ENCODE results near the gene ZNF385B.
"Not testable (repeated sequence)": the region's sequence is repeated elsewhere in the genome, so short reads cannot be mapped to it uniquely, and the experiment has no call there.

Gene ZNF385B

DNA sequence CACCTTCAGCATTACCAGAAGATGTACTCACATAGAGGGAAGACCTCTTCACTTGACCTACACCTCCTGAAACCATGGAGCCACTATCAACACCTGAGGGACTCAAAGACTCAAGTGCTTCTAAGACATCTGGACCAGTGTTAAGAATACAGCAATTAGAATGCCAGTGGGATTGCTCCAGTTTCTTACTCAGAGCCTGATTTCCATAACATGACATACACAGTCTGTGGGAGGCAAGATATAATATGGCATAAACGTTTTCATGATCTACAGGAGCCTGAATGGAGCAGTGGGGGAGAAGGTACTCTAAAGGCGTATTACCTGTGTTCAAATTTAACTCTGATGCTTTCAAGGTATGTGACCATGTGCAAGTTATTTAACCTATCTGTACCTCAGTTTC is 57.2 kb downstream of the ZNF385B start:
- DNase-seq (ENCODE audit: low read depth in 2 of 2, low spot score in 1 of 2): no peak

DNA sequence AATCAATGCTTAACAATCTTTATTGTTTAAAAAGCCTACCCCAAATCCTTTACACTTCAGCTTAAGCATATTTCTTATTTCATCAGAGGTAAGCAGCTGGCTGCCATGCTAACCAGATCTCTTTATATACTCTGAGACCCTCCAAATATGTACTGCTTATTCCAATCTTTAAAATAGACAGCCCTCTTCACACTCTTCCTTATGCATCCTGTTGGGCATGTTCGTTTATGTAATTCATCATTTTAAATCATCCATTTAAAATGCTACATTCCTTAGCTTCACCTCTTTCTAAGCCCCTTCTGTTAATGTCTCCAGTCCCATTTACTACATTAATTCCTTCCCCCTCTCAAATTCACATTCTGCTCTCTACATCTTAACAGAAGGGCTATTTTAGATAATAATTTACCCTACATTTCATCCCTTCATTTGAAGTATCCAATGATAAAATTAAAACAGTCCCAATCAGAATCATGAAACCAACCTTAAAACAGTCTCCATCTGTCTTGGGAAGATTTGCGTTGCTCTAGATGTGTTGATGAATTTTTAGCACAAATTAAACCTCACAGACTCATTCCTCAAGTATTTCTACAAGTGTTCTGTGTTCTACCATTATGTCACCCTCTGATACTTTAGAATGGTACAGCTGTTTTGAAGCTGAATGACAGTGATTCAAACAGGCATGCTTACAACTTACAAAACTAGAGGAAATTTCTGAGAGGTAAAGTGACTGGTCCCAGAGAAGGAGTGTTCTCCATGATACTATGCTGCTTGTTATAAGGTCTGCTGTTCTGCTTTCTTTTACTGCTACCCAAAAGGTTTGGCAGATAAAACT is 59.1 kb downstream of the ZNF385B start:
- no peak for DNase-seq (ENCODE audit: low read depth in 2 of 2, low spot score in 1 of 2)

DNA sequence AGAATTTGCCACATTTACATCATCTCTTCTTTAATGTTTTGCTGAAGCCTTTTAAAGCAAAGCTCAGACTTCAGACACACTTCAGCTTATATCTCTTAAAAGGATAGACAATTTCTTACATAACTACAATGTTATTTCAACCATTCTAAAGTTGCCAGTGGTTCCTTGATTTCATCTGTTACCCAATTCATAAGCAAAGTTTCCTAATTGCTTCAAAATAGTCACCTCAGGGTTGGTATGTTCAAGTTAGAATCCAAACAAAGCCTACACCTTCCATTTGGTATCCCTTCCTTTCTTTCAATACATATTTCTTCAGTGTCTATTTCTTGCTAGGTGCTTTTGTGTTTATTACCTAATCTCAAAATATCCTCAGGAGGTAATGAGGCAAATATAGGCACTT is 60.6 kb downstream of the ZNF385B start:
- no peak for DNase-seq (ENCODE audit: low read depth in 2 of 2, low spot score in 1 of 2)

DNA sequence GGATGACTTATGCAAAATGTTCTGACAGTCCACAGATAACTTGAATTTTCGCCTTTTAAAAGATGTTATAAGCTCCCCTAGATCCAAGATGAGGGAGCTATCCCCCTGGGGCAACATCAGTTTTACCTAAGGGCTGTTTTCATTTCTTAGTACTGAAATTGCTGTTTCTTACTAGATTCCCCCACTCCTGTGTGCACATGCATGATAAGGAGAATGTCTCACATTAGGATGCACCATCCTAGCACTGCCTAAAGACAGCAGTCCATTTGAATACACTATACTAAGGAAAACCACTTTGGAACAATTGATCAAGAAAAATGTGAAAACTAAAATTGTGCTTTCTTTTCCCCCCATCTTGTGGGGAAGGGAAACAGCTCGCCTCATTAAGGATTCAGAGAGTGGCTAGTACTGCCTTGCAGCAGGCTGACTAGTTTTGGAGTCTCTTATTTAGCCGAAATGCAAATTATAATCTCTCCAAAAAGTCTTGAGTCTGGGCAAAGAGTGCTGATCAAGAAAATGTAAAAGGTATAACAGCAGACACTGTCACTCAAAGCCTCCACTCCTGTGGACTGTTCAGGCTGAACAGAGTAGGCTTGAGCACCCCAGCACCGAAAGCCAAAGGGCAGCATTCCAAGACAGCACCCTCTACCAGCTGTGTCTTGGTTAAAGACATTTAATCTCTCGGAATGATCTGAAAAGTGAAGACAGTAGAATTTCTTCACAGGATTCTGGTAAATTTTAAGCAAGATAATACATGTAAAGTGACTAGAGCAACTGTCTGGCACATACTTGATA is 65.0 kb downstream of the ZNF385B start:
- no peak for DNase-seq (ENCODE audit: low read depth in 2 of 2, low spot score in 1 of 2)

DNA sequence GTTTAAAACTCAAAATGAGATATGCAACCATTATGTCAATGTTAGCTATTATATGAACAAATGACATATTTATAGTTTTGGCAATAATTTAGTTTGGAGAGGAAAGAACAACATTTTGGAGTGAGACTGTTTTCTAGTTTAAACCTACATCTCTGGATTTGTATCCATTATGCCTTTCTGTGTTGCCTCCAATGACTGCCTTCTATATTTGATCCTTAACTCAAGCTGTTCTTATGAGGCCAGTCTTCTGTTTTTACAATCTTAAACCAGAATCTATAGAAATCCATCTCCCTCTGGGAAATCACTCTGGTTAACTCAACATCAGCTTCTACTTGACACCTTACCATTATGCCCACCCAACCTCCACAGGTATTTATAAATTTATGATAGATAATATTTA is 67.5 kb downstream of the ZNF385B start:
- no peak for DNase-seq (ENCODE audit: low read depth in 2 of 2, low spot score in 1 of 2)

DNA sequence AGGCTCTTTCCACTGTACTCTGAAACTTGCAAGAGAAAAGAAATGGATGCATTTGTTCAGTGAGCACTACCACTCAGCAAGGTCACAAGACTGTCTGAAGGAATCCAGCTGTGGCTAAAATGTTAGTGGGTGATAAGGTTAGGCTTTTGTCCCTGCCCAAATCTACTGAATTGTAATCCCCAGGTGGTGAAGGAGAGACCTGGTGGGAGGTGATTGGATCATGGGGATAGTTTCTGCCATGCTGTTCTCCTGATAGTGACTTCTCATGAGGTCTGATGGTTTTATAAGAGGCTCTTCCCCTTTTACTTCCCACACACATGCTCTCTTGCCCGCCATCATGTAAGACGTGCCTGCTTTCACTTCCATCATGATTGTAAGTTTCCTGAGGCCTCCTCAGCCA is 68.2 kb downstream of the ZNF385B start:
- no peak for DNase-seq (ENCODE audit: low read depth in 2 of 2, low spot score in 1 of 2)

DNA sequence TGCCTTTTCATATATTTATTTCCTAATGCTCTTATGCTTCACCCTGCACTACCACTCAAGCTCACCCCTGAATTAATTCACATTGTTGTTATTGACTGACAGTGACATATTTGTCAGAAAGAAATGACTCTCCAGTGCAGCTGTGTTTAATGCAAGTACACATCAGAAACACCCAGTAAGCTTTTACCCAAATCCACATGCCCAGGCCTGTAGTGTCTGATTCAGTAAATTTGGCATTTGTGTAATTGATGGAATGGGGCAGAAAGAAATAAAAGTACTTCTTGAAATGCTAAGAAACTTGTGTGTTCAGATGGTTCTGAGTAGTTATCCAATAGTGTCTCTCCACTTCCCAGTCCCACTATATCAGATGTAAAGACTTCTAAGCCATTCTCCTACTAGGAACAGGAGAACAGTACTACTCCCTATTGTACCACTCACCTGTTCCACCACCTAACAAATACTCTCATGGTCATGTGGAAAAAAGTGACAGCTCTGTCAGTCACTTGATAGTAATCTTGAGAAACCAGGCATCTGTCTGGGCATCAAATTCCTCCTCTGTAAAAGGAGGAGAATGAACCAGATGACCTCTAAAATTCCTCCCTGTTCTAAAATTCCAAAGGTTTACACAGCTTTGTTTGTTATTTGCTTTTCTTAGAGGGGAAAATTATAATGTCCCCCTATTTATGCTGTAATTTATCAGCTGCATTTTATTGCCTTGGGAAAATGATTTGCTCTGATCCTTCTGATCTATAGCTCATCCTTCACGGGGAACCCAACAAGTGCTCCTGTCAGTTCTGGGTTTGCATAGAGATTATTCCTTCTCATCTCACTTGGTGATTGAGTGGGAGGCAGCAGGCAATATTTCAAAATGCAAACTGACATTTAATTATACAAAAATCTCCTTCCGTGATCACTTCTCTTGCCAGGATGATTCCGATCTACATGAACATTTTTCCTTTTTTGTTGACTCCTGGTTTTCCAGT is 70.9 kb downstream of the ZNF385B start:
- DNase-seq (ENCODE audit: low read depth in 2 of 2, low spot score in 1 of 2): no peak

DNA sequence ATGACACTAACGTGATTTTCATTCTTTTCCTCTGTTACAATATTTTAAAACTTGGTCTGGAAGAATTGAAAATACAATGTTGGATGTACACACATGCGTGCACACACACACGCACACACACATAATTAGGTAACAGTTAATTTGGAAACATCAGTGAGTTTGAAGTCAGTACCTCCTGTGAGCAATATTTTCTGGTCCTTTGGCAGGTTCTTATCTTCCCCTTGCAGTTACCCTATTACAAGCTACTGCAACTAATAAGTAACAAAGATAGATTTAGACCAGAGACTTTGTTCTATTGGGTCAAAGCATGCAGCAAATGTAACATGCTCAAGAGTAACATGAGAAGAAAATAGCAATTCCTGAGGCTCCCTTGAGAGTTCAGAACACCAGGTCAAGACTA is 73.3 kb downstream of the ZNF385B start:
- no peak for DNase-seq (ENCODE audit: low read depth in 2 of 2, low spot score in 1 of 2)

DNA sequence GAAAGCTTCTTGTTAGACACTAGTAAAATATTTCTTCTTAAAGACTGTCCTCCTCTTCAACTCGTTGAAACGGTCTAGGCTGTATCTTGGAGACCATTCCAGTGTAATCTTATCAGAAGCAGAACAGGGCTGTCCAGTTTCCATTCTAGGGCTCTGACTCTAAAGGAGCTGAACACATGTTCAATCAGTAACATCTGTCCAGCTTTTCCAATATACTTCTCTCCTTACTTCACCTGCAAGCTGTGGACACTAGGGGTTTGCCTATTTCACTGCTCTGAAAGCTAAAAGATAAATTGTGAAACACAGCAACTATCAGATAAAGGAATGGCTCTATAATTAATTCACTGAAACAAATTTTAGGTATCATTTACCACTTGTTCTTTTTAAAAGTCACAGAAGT is 73.8 kb downstream of the ZNF385B start:
- DNase-seq (ENCODE audit: low read depth in 2 of 2, low spot score in 1 of 2): no peak

DNA sequence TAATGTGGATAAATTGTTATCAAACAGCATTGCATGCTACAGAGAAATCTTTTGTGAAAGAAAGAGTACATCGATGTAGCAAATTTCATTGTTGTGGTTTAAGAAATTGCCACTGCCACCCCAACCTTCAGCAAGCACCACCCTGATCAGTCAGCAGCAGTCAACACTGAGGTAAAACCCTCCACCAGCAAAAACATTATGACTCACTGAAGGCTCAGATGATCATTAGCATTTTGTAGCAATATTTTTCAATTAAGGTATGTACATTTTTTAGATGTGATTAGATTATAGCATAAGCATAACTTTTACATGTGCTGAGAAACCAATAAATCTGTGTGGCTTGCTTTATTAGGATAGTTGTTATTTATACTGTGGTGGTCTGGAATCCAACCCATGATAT is 75.5 kb downstream of the ZNF385B start:
- no peak for DNase-seq (ENCODE audit: low read depth in 2 of 2, low spot score in 1 of 2)

DNA sequence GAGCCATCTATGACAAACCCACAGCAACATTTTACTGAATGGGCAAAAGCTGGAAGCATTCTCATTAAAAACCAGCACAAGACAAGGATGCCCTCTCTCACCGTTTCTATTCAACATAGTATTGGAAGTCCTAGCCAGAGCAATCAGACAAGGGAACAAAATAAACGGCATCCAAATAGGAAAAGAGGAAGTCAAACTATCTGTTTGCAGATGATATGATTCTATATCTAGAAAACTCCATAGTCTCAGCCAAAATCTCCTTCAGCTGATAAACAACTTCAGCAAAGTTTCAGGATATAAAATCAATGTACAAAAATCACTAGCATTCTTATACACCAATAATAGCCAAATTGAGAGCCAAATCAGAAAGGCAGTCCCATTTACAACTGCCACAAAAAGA is 79.1 kb downstream of the ZNF385B start:
- not testable (repeated sequence) for DNase-seq (ENCODE audit: low read depth in 2 of 2, low spot score in 1 of 2)

DNA sequence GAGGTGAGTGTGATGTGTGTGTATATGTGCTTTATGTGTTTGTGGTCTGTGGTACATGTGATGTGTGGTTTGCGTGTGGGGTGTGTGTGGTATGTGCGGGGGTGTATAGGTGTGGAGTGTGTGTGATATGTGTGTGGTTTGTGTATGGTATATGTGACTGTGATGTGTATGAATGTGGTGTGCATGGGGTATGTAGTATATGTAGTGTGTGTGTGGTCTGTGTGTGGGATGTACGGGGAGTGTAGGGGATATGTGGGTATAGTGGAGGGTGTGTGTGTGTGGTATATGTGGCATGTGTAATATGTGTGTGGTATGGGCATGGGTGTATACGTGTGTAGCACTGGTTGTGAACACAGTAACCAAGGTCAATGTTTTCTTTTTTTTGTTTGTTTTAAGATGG is 87.4 kb downstream of the ZNF385B start:
- no peak for DNase-seq (ENCODE audit: low read depth in 2 of 2, low spot score in 1 of 2)

DNA sequence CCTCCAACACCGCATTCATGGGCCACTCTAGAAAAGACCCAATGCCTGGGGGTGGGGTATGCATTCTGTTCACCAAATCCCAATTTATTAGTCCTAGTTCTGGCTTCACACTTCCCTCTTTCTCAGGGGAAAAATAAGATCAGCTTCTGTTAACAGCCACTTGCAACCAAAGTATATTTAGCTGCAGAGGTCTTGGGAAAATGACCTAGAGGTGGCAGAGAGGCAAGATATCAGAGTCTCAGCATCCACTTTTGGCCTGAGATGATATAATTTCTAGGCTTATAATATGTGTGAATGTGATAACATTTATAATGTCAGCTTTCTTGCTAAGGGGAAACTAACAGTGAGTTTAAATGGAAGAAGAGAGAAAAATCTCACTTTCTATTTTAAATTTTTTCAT is 89.1 kb downstream of the ZNF385B start:
- no peak for DNase-seq (ENCODE audit: low read depth in 2 of 2, low spot score in 1 of 2)

DNA sequence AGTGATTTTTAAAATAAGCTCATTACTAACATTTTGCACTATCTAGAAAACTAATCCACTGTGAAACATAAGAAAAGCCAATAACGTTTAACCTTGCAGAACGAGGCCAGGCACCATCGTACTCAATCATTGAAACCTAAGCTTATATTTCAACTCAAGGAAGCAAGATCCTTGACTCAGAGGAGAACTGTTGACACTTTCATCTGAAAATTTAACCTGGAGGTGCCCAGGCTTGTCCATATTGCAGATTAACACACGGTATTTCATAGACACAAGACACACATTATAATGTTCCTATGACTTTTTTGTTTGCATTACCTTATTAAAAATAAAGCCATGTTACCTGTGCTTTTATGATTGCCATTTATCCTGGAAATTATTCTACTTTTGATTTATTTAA is 89.6 kb downstream of the ZNF385B start:
- no peak for DNase-seq (ENCODE audit: low read depth in 2 of 2, low spot score in 1 of 2)

DNA sequence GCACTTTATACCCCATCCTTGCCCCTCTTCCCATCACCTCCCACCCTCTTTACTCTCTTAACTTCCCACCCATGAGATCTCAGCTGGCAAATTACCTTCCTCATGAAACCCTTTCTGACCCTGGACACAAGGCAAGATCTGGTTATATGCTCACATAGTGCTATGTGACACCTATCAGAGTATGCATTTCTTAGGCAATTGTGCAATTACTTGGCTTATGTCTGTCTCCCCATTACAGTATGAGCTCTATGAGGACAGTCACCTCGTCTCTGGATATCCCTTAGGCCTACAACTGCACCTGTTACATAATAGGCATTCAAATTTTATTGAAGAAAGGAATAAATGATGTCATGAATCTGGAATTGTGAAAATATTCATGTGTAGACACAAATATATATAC is 91.4 kb downstream of the ZNF385B start:
- DNase-seq (ENCODE audit: low read depth in 2 of 2, low spot score in 1 of 2): no peak

DNA sequence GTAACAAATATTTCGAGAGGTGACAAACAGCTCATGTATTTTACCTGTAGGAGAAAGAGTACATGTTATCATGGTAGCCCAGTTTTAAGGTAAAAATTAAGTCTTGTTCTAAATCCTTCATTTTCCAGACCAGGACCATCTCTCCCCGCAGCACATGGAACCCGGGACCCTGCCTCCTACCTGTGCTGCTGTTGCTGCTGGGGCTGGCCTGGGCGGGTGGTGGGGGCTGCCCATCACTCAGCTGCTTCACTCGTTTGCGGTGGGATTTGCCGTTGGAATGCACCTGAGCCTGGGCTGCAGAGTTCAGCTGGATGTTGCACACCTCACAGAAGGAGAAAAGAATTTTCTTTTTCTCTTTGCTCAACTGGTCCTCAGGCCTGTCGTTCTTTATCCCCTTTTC is 92.1 kb downstream of the ZNF385B start:
- no peak for DNase-seq (ENCODE audit: low read depth in 2 of 2, low spot score in 1 of 2)

DNA sequence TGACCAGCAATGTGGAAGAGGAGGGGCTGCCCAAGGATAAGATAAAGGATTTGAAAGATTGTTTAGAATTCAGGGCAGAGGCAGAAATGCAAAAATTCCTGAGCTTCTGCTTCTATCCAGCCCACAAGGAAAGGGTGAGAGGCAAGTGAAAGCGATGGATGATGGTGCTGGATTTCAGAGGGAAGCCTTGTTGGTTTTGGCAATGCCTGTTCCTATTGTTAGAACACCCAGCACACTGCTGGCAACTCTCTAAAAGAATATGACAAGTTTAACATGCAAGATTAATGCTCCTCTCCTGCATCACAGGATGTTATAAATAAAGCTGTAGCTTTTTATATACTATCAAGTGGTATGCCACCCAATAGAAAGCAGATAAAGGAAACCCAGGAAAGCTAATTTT is 92.6 kb downstream of the ZNF385B start:
- DNase-seq (ENCODE audit: low read depth in 2 of 2, low spot score in 1 of 2): no peak

DNA sequence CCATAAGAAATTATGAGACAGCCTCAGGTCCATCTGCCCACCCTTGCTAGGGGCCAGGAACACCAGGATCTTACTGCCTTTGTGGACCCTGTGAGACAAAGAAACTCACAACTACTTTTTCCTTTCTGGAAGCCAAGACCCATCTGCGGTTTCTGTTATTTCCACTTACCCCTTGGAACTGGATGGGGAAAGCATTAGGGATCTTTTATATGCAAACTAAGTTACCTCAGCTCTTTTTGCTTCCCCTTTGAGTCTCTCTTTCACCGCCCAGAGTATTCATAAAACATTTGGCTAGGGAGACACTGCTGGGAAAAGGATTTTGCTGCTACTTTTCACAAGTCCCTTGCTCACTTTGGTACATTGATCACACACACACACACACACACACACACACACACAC is 95.7 kb downstream of the ZNF385B start:
- DNase-seq (ENCODE audit: low read depth in 2 of 2, low spot score in 1 of 2): no peak

DNA sequence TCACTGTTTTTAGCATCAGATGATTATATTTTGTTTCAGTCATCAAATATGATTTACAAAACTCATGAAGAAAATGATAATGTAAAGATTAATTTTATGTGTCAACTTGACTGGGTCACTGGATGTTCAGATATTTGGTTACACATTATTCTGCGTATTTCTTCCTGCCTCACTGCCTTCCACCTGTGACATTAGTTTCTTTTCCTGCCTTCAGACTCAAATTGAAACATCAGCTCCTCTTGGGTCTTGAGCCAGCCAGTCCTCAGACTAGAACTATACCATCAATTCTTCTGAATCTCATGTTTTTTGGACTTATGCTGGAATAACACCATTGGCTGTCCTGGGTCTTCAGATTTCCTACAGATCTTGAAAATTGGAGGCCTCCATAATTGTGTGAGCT is 96.7 kb downstream of the ZNF385B start:
- no peak for DNase-seq (ENCODE audit: low read depth in 2 of 2, low spot score in 1 of 2)

DNA sequence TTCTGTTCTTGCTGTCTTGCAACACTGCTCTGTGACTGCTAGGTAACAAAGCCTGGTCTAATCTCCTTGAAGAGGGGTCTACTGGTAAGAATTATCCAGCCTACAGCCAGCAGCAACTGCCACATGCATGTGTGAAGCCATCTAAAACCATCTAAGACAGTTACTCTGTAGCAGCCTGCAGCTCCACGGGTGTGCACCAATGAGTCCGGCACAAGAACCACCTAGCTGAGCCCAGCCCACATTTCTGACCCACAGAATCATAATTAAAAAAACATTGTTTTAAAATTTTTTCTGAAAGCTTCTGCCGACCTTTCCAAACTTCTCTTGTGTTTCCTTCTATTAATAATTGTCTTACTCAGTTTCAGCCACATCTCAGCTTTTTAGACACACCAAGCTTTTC is 102.8 kb downstream of the ZNF385B start:
- no peak for DNase-seq (ENCODE audit: low read depth in 2 of 2, low spot score in 1 of 2)

DNA sequence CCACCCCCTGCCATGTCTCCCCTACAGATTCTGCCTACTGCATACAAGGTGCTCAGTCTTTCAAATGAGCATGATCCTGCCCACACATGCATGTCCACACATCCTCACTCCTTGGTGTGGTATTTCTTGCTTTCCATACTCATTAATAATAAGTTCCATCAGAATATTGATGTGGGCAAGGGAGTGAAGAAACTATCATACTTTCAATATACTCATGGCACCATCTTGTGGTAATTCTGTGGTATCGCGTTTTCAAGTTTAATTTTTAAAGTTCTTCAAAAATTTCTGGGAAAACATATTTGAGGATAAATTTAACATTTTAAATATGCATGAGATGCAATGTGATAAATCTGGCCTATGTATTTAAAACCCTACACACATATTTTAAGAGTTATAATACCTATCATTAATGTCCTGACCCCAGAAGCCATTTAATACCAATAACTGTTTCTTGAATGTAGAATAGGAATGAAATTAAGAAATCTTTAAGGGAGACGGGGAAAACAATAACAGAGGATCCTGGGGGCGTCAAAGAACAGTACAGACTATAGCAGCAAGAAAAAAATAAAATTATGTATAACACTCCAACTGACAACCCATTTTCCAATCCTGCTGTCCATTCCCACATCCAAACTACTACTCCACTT is 110.1 kb downstream of the ZNF385B start:
- DNase-seq (ENCODE audit: low read depth in 2 of 2, low spot score in 1 of 2): no peak

All from stimulated activated CD8-positive, alpha-beta memory T cell treated with anti-CD3 and anti-CD28 coated beads, Interleukin-4, amount 100 ng/mL, for 4 hours (primary cell).